Skeletal muscle satellite cell (primary cell): ENCODE measurements around the gene RAD51B.

Source experiments
- H3K27me3 ChIP-seq: 2 replicates; pipeline ENCODE4 v1.7.0; 2013; ENCODE audit warnings: low read length; ENCODE audit not compliant: control insufficient read depth, insufficient read depth
- H3K36me3 ChIP-seq: 2 replicates; pipeline ENCODE4 v1.7.0; 2013; ENCODE audit warnings: mild to moderate bottlenecking, control low read depth, low read length; ENCODE audit not compliant: insufficient read depth
- H3K4me1 ChIP-seq: 2 replicates; pipeline ENCODE4 v1.7.0; 2013; ENCODE audit warnings: low read length; ENCODE audit not compliant: control insufficient read depth, insufficient read depth
- H3K4me2 ChIP-seq: 2 replicates; pipeline ENCODE4 v1.7.0; 2013; ENCODE audit warnings: mild to moderate bottlenecking, low read length
- H3K4me3 ChIP-seq: 2 replicates; pipeline ENCODE4 v1.7.0; 2013; ENCODE audit warnings: low read length
- H3K9ac ChIP-seq: 2 replicates; pipeline ENCODE4 v1.7.0; 2013; ENCODE audit warnings: mild to moderate bottlenecking, low read depth, low read length, moderate library complexity
- H3K9me3 ChIP-seq: replicated peaks from 2 replicates; pipeline ENCODE4 v1.7.0; 2013; ENCODE audit warnings: mild to moderate bottlenecking, control low read depth, low read length

The RAD51B gene

DNA sequence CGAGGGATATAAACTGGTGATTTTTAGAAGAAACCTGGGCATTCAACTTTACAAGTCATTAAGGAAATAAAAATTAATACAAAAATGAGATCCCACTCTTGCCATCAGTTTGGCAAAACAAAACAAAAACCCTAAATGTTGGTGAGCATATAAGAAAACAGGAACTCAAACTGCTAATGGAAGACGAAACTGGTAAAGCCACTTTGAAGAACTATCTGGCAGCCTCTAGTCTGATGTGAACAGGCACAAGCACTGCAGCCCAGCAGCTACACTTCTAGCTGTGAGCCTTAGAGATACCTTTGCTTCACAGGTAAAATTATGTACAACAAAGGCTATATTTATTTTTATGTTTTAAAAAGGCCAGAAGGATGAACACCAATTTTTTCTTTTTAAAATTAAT lies 513.7 kb downstream of the RAD51B start:
- H3K9ac ChIP-seq: no peak overlapping the region
- H3K4me2 ChIP-seq: no peak overlapping the region
- H3K36me3 ChIP-seq: no peaks in the 10 kb centered on the region
- H3K9me3 ChIP-seq: no peaks in the 10 kb centered on the region
- no peaks in the 10 kb centered on the region for H3K4me1 ChIP-seq
- no peak overlapping the region for H3K4me3 ChIP-seq
- H3K27me3 ChIP-seq: no peaks in the 10 kb centered on the region

DNA sequence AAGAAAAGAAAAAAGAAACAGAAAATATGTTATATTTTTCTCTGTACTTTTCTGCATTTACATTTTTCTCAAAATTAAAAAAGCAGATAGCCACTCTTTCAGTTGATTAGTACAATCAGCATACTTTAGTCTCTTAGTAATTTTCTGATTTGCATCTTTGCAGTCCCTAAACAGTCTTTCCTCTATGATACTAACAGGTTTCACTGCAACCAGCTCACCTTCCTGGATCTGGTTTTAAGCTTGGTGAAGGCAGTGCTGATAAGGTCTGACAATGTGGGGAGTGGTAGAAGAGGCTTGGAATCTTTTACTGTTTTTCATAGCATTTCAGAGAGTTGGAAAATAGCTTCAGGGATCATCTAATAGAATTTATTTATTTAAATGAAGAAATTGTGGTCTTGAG lies 515.7 kb downstream of the RAD51B start:
- H3K4me1 ChIP-seq: no peaks in the 10 kb centered on the region
- H3K9me3 ChIP-seq: no peaks in the 10 kb centered on the region
- no peak overlapping the region for H3K4me2 ChIP-seq
- H3K4me3 ChIP-seq: no peak overlapping the region
- no peaks in the 10 kb centered on the region for H3K27me3 ChIP-seq
- no peak overlapping the region for H3K9ac ChIP-seq
- no peaks in the 10 kb centered on the region for H3K36me3 ChIP-seq

DNA sequence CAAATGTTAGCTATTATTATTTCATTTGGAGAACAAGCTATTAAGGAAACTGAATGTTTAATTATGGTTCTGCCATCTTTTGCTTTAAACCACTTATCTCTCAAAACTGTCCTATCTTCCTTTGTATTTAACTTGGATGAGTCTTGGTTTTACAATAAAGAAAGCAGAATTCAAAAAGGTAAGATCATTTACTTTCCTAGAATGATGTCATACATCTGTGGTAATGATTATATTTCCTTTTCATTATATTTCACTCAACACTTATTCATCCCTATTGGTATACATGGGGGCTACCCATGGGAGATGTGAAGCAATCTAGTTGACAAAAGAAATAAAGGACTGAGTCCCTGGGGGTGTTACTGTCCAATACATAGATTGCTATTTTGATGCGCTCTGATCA lies 516.6 kb downstream of the RAD51B start:
- Histone ChIP-seq H3K36me3 (no peaks in the 10 kb centered on the region), H3K9ac (no peak overlapping the region), H3K4me1 (no peaks in the 10 kb centered on the region), H3K4me3 (no peak overlapping the region), H3K27me3 (no peaks in the 10 kb centered on the region), H3K9me3 (no peaks in the 10 kb centered on the region), H3K4me2 (no peak overlapping the region)

DNA sequence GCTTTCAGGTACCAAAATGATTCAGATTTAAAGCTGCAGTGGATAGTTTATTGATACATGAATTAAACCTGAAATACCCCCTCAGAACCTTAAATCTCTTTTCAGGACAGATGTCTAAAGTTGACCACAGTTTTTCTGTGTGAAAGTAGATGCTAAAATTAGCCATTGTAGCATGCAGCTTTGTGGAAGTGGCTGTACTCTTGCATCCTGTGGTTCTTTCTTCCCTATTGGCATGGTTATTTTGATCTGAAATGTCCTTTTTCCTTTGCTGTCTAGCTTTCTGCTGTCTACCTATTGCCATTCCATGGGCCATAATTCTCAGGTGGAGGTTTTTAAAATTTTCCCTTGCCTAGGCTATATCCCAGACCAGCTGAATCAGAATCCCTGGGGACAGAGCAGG lies 517.7 kb downstream of the RAD51B start:
- no peaks in the 10 kb centered on the region for H3K4me1 ChIP-seq
- H3K27me3 ChIP-seq: no peaks in the 10 kb centered on the region
- H3K36me3 ChIP-seq: no peaks in the 10 kb centered on the region
- no peaks in the 10 kb centered on the region for H3K9me3 ChIP-seq
- no peak overlapping the region for H3K9ac ChIP-seq
- no peak overlapping the region for H3K4me3 ChIP-seq
- H3K4me2 ChIP-seq: no peak overlapping the region

DNA sequence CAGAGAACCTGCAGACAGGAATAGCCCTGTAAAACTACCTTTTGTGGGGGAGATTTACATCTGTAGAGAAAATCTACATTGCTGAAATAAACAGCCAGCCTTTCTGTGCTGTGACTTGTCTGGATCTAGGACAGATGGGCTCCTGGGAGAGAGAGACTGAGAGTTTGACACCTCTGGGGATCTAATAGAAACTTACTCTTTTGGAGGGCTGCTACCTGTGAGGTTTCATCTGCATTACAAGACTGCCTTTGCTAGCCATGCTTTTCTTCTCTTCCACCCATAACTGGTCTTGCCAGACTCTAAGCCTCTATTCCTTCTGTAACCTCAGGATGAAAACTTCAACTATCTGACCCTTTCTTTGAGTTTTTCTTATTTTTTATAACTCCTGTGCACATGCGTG lies 520.7 kb downstream of the RAD51B start:
- H3K4me1 ChIP-seq: no peaks in the 10 kb centered on the region

DNA sequence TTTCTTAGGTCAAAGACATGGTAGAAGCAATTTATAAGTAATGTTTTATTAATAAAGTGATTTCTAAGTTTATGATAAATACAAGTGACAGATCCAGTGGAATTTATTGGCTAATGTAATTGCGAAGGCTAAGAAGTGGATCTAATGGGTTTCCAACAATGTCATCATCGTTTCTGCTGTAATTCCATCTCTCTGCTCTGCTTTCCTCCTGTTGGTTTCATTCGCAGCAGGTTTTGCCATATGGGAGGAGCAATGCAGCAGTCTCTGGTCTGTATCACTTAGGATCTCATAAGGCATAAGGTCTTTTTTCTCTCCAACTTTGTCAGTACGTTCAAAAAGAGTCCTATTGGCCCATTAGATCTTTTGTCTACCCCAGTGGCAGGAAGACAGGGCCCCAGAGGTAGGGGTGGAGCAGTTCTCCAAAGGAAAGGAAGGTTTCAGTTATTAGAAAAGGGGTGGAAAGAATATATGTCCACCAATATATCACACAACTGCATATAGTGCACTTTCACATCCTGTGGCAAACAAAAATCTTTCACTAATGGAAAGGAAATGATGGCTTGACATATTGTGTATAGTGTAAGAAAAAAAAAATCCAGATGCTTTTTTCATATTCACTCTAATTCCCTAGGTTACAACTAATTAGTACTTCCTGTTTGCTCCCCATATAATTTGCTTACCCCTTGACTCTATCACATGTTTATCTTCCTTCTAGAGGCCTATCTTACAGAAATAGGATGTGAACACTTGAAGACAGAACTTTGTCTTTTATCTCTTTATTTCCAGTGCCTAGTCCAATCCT lies 522.0 kb downstream of the RAD51B start:
- no peak overlapping the region for H3K4me2 ChIP-seq
- H3K36me3 ChIP-seq: no peaks in the 10 kb centered on the region
- no peak overlapping the region for H3K4me3 ChIP-seq
- H3K4me1 ChIP-seq: no peaks in the 10 kb centered on the region
- no peaks in the 10 kb centered on the region for H3K9me3 ChIP-seq
- H3K27me3 ChIP-seq: no peaks in the 10 kb centered on the region
- H3K9ac ChIP-seq: no peak overlapping the region

More for the DNA sequence above, 520.7 kb downstream of the RAD51B start:
- H3K36me3 ChIP-seq: no peaks in the 10 kb centered on the region
- H3K27me3 ChIP-seq: no peaks in the 10 kb centered on the region
- H3K4me2 ChIP-seq: no peak overlapping the region
- no peak overlapping the region for H3K4me3 ChIP-seq
- H3K9me3 ChIP-seq: no peaks in the 10 kb centered on the region
- no peak overlapping the region for H3K9ac ChIP-seq

DNA sequence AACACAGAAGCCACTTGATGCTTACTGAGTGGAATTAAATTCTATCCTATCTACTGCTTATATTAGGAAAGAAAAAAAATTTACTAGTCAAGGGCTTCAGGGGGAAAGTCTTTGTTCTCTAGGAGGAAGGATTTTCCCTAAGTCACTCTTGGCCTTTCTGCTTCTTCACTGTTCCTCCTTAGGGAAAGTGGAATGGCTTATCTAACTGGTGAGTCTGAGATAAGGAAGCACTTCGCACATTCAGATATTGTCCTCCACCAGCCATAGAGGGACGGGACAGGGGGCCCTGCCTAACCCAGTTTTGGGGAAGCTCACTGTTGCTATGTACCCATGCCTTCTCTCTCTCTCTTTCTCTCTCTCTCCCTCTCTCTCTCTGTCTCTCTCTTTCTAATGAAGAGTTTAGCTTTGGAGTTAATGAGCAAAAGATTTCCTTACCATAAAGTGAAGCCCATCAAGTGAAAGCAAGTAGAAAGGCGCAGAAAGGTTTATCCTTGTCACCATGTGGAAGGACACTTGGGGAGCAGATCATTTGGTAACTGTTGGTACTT lies 522.7 kb downstream of the RAD51B start:
- H3K9me3 ChIP-seq: no peaks in the 10 kb centered on the region
- H3K9ac ChIP-seq: no peak overlapping the region
- no peak overlapping the region for H3K4me3 ChIP-seq
- no peaks in the 10 kb centered on the region for H3K4me1 ChIP-seq
- H3K4me2 ChIP-seq: no peak overlapping the region
- H3K36me3 ChIP-seq: no peaks in the 10 kb centered on the region
- H3K27me3 ChIP-seq: no peaks in the 10 kb centered on the region

DNA sequence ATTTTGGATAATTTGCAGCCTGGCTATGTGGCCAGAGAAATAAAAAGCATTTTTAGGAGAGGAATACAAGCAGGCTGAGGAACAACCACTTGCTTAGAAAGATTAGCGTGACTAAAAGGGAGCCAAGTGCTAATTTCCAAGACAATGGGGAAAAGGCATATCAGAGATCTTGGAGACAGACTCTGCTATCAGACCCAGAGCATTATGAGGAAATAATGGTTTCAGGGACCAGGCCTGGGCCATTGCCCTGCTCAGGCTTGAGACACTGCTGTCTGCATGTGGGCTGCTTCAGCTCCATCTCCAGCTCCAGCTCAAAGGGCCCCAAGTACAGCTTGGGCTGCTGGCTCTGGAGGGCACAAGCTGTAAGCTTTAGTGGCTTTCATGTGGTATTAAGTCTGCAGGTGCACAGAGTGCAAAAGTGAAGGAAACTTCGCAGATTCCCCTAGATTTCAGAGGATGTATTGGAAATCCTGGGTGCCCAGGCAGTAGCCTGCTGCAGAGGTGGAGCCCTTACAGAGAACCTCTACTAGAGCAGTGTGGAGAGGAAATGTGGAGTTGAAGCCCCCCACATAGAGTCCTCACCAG lies 524.0 kb downstream of the RAD51B start:
- Histone ChIP-seq H3K4me2 (no peak overlapping the region), H3K27me3 (no peaks in the 10 kb centered on the region), H3K9me3 (no peaks in the 10 kb centered on the region), H3K4me3 (no peak overlapping the region), H3K4me1 (no peaks in the 10 kb centered on the region), H3K9ac (no peak overlapping the region), H3K36me3 (no peaks in the 10 kb centered on the region)

DNA sequence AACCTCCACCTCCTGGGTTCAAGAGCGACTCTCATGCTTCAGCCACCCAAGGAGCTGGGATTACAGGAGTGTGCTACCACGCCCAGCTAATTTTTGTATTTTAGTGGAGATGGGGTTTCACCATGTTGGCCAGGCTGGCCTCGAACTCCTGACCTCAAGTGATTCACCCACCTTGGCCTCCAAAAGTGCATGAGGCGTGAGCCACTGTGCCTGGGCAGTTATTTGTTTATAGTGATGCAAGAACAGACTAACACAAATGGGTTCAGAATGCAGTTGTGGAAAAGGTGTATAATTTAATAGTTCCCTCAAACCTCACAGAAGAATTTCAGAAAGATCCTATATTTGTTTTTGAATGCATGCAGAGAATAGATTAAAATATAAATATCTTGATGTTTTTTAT lies 526.2 kb downstream of the RAD51B start:
- Histone ChIP-seq H3K4me3 (no peak overlapping the region), H3K36me3 (no peaks in the 10 kb centered on the region), H3K9ac (no peak overlapping the region), H3K27me3 (no peaks in the 10 kb centered on the region), H3K4me2 (no peak overlapping the region), H3K9me3 (no peaks in the 10 kb centered on the region), H3K4me1 (no peaks in the 10 kb centered on the region)

DNA sequence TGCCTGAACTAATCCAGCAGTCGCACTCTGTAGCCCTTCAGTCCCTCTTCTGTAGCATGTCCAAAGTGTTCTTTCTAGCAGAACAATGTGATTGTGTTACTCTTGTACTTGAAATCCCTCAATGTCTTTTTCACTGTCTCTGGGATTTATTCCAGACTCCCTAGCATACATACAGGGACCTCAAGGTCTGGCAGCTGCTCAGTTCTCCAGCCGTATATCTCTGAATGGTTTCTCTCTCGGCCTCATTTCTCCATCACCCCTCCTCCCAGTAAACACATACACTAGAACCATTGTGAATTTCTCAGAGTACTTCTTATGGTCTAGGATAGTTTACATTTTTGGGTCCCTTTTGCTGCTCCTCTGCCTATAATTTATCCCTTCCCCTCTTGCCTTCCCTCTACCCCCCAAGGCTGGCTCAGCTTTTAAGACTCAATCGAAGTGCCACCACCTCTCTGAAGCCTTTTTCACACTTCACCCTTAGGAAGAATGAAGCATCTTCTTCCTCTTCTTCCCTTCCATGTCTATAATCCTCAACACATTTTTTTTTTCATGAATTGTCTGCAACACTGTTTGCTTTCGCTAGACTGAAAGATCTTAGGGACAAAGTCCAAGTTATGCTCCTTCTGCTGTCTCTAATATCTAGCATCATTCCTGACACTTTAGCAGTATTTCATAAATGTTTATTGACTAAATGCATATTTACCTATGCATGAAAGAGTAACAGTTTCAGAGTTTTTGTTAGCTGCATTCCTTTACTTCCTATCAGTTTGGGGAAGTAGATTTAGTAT lies 527.2 kb downstream of the RAD51B start:
- no peaks in the 10 kb centered on the region for H3K9me3 ChIP-seq
- no peak overlapping the region for H3K9ac ChIP-seq
- H3K4me3 ChIP-seq: no peak overlapping the region
- H3K4me2 ChIP-seq: no peak overlapping the region
- no peaks in the 10 kb centered on the region for H3K36me3 ChIP-seq
- no peaks in the 10 kb centered on the region for H3K4me1 ChIP-seq
- no peaks in the 10 kb centered on the region for H3K27me3 ChIP-seq

DNA sequence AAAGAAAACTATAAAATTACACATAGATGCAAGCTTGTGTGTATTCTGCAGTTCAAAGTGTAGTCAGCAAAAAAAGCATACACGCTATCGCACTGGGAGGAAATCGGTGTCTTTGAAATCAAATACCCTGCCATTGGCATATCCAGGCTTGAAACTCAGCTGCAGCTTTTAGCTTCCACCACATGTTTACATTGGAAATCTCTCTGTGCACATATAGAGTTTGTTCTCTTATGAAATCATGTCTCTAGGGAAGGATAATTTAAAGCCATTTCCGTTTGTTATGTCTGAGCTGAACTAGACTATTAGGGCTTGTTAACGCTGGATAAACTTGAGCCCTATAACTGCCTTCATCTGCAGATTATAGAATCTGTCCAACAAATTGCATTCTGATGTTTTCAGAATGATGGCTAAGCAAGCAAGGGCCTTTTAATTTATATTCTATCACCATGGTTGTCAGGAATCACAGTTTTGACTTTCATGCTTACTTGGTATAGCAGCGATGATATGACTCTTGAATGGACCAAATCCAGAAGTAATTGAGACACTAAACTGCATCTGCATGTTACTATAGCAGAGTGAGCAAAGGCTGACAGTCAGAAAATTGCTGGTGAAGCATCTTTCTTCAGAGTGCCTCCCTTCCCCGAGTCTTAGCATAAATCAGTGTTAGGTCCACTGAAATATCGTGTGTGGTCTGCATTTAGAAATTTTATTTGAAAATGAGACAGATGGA lies 530.5 kb downstream of the RAD51B start:
- no peaks in the 10 kb centered on the region for H3K36me3 ChIP-seq
- H3K4me3 ChIP-seq: no peak overlapping the region
- H3K4me1 ChIP-seq: no peaks in the 10 kb centered on the region
- no peaks in the 10 kb centered on the region for H3K27me3 ChIP-seq
- H3K9me3 ChIP-seq: no peaks in the 10 kb centered on the region
- no peak overlapping the region for H3K4me2 ChIP-seq
- no peak overlapping the region for H3K9ac ChIP-seq
